AG10803 (cell line): Measurements from ENCODE around the gene ZDHHC4.

Experiments used
- DNase-seq: peaks from one replicate; pipeline ENCODE4 v3.0.0; 2010; ENCODE audit warnings: low read depth
- H3K4me3 ChIP-seq: 2 replicates; pipeline ENCODE4 v1.5.1; 2011; ENCODE audit warnings: mild to moderate bottlenecking, low read length, control low read depth
- CTCF ChIP-seq: conservative IDR thresholded peaks from 2 replicates; pipeline ENCODE4 v1.5.1; 2011; ENCODE audit warnings: mild to moderate bottlenecking, low read length, control low read depth, inconsistent platforms

The ZDHHC4 gene

DNA sequence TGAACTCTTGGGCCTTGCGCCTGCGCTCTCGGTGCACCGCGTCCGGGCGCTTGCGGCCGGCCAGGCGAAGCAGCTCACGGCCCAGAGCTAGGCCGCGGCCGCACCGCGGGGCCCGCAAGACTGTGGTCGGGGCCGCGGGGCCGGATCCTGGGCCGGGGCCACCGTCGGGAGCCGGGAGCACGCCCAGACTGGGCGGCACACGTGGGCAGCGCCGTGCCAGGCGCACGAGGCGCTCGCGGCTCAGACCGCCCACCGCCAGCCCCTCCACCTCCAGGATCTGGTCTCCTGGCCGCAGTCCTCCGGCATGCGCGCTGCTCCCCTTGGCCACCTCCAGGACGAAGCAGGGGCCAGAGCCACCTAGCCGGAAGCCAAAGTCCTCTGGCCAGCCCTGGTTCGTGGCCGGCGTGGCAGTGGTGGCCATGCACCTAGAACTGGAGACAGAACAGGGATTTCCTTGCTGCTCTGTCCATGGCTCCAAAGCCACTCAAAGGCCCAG, 26.2 kb upstream of the ZDHHC4 start, which contains the start of gene GRID2IP:
GRID2IP (minus strand) TSS at position 446 of the 496 bp plus-strand sequence; CDS start at position 421, 25 bp downstream.
- no peak for DNase-seq
- H3K4me3 ChIP-seq, result no peak within 1 kb of the TSS
- no peak for TF ChIP-seq CTCF

DNA sequence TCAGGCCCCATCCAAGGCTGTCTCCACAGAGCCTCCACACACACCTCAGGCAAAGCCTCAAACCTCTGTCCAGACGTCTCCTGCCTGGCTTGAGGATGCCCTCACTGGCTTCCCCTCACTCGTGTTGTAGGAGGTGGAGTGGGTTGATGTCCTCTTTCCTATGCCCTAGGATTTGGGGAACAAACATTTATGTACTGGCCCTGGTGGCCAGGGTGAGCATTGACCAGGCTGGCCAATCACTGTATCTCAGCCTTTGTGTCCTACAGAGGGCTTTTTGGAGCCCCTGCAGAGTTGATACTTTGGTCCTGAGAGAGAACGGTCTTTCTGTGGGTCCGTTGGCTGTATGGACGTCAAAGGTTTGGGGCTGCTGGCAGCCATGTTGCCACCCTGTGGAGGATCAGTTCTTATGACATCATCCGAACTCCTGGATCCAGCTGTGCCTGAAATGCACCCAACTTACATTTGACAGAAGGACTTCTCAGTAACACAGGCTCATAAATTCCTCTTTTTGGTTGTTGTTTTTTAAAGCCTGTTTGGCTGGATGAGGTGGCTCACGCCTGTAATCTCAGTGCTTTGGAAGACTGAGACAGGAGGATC, 23.7 kb upstream of the ZDHHC4 start:
- H3K4me3 ChIP-seq, result no peak overlapping the region
- no peak for TF ChIP-seq CTCF
- DNase-seq, result no peak

DNA sequence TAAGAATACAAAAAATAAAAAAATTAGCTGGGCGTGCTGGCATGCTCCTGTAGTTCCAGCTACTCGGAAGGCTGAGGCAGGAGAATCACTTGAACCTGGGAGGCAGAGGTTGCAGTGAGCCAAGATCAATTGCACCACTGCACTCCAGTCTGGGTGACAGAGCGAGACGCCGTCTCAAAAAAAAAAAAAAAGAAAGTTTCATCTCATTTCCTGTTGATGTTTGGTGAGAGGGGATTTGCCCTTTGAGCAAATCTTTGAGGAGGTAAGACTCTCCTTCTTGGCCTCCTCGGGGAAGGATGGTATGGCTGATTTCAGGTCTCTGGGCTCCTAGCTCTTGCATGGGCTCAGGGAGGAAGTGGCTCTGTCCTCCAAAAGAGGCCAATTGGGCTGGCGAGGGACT, 22.4 kb upstream of the ZDHHC4 start:
- no peak for TF ChIP-seq CTCF
- DNase-seq, result no peak
- H3K4me3 ChIP-seq, result no peak overlapping the region

GRCh38 chr7:6556196-6556595, 21.1 kb upstream of the ZDHHC4 start:
- H3K4me3 ChIP-seq, result no peak overlapping the region
- DNase-seq, result no peak
- TF ChIP-seq CTCF, result no peak

GRCh38 chr7:6558837-6559236, 18.4 kb upstream of the ZDHHC4 start:
- peak; percentile 54 for DNase-seq
- TF ChIP-seq CTCF, result peak; percentile 49

GRCh38 chr7:6559896-6560295, 17.4 kb upstream of the ZDHHC4 start:
- H3K4me3 ChIP-seq, result no peak overlapping the region
- TF ChIP-seq CTCF, result no peak
- no peak for DNase-seq

More at GRCh38 chr7:6558837-6559236, 18.4 kb upstream of the ZDHHC4 start:
- no peak overlapping the region for H3K4me3 ChIP-seq

DNA sequence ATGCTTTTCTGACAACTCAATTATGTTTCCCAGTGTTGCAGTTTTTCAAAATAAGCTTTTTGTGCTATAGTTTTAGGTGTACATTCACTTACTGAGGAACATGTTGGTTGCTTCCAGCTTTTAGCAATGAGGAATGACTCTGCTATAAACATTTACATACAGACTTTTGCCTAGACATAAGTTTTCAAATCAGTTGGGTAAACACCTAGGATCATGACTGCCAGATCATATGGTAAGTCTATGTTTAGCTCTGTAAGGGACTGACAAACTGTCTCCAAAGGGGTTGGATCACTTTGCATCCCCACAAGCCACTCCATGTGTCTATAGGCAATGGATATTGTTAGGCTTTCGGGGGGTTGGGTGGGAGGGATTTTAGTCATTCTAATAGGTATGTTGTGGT, 15.1 kb upstream of the ZDHHC4 start:
- no peak overlapping the region for H3K4me3 ChIP-seq
- TF ChIP-seq CTCF, result no peak
- no peak for DNase-seq
